ENCODE data around the gene TINCR.

GRCh38 chr19:5600797-5601196 is 33.0 kb upstream of the TINCR start:
- TF ChIP-seq POLR2A (IDR thresholded peaks at IDR 0.05; ENCODE audit: low read depth, low read length) (no peak), TAF1 (IDR thresholded peaks at IDR 0.05; ENCODE audit: low read depth, low read length) (no peak), PAX5 (IDR thresholded peaks at IDR 0.05; ENCODE audit: insufficient read depth, low read length, severe bottlenecking) (no peak), POLR2AphosphoS5 (IDR thresholded peaks at IDR 0.05; ENCODE audit: low read depth, low read length) (no peak), POU2F2 (IDR thresholded peaks at IDR 0.05; ENCODE audit: low read depth, low read length) (no peak), SPI1 (IDR thresholded peaks at IDR 0.05; ENCODE audit: low read depth, low read length) (no peak)
